Mesendoderm (in vitro differentiated cells): Measurements from ENCODE around the gene KRTAP10-3.
"Not testable (repeated sequence)": the region's sequence is repeated elsewhere in the genome, so short reads cannot be mapped to it uniquely, and the experiment has no call there.

Experiments
- DNase-seq: peaks from one replicate; pipeline ENCODE4 v3.0.0; 2013
- H2AK5ac ChIP-seq: 2 replicates; pipeline ENCODE4 v1.6.1; 2013; ENCODE audit warnings: low read length, inconsistent platforms
- H2BK120ac ChIP-seq: 2 replicates; pipeline ENCODE4 v1.6.1; 2013; ENCODE audit warnings: low read depth, mild to moderate bottlenecking, low read length, moderate library complexity, mixed read lengths
- H2BK15ac ChIP-seq: replicated peaks from 2 replicates; pipeline ENCODE4 v1.6.1; 2013; ENCODE audit warnings: low read depth, mild to moderate bottlenecking, moderate library complexity
- H2BK5ac ChIP-seq: 2 replicates; pipeline ENCODE4 v1.6.1; 2013; ENCODE audit warnings: low read length, inconsistent platforms
- H3K18ac ChIP-seq: 2 replicates; pipeline ENCODE4 v1.6.1; 2013; ENCODE audit warnings: mild to moderate bottlenecking, low read length, mixed read lengths
- H3K23ac ChIP-seq: one replicate; pipeline ENCODE4 v1.6.1; 2013; ENCODE audit warnings: low read length
- H3K27ac ChIP-seq: 2 replicates; pipeline ENCODE4 v1.5.1; 2013; ENCODE audit warnings: low read depth, mild to moderate bottlenecking, inconsistent platforms, low read length, moderate library complexity
- H3K27me3 ChIP-seq: 2 replicates; pipeline ENCODE4 v1.6.1; 2013; ENCODE audit warnings: low read length, control low read depth, mild to moderate bottlenecking, inconsistent platforms; ENCODE audit not compliant: insufficient read depth, poor library complexity
- H3K36me3 ChIP-seq: 2 replicates; pipeline ENCODE4 v1.6.1; 2013; ENCODE audit warnings: low read length, inconsistent platforms; ENCODE audit not compliant: control insufficient read depth, insufficient read depth
- H3K4ac ChIP-seq: one replicate; pipeline ENCODE4 v1.6.1; 2013; ENCODE audit warnings: low read depth, mild to moderate bottlenecking, low read length, moderate library complexity
- H3K4me1 ChIP-seq: 2 replicates; pipeline ENCODE4 v1.6.1; 2013; ENCODE audit warnings: low read depth, low read length, inconsistent platforms; ENCODE audit not compliant: control insufficient read depth
- H3K4me2 ChIP-seq: 2 replicates; pipeline ENCODE4 v1.6.1; 2013; ENCODE audit warnings: low read length
- H3K4me3 ChIP-seq: 2 replicates; pipeline ENCODE4 v1.5.1; 2013; ENCODE audit warnings: mild to moderate bottlenecking, low read length
- H3K56ac ChIP-seq: one replicate; pipeline ENCODE4 v1.6.1; 2013; ENCODE audit warnings: low read length
- H3K79me1 ChIP-seq: 2 replicates; pipeline ENCODE4 v1.6.1; 2013; ENCODE audit warnings: low read length, inconsistent platforms
- H3K79me2 ChIP-seq: 2 replicates; pipeline ENCODE4 v1.6.1; 2013; ENCODE audit warnings: mild to moderate bottlenecking, low read length; ENCODE audit not compliant: control insufficient read depth, insufficient read depth
- H3K9ac ChIP-seq: 2 replicates; pipeline ENCODE4 v1.6.1; 2013; ENCODE audit warnings: low read length, inconsistent platforms
- H4K5ac ChIP-seq: one replicate; pipeline ENCODE4 v1.6.1; 2013; ENCODE audit warnings: low read length
- H4K8ac ChIP-seq: one replicate; pipeline ENCODE4 v1.6.1; 2013; ENCODE audit warnings: low read depth, mild to moderate bottlenecking, control low read depth, low read length, moderate library complexity
- WGBS: extraction: QIAGEN DNeasy Blood & Tissue Kit; methylation state at CpG from one replicate; pipeline ENCODE4 v1.1.7; 2013; ENCODE audit warnings: low lambda C conversion rate, missing lambda C conversion rate; ENCODE audit not compliant: insufficient coverage; ENCODE audit errors: extremely low coverage; 5-methylcytosine and 5-hydroxymethylcytosine counted together

Gene KRTAP10-3

DNA sequence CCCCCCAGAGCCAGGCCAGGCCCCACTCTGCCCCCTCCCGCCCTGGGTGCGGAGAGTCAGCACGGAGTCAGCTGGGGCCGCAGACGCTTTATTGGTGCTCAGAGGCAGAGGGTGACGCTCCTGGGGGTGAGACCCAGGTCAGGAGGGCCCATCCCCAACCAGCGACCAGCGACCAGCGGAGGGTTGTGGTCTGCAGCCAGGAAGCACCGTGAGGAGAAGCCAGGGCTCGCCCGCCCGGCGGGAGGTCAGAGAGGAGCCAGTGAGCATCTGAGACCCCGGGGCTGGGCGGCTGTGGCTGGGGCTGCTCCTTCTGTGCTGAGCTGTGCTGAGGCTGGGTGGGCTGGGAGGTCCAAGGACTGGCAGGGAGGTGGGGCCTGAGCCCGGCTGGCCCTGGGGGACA is 8.3 kb downstream of the KRTAP10-3 start:
- not testable (repeated sequence) for H3K79me2 ChIP-seq, H3K27ac ChIP-seq, H3K4me1 ChIP-seq, H3K36me3 ChIP-seq, H3K18ac ChIP-seq, H4K8ac ChIP-seq, H3K27me3 ChIP-seq, H3K4me2 ChIP-seq, H4K5ac ChIP-seq, H3K79me1 ChIP-seq, H2AK5ac ChIP-seq, H3K4me3 ChIP-seq, H2BK120ac ChIP-seq, H2BK5ac ChIP-seq, H3K23ac ChIP-seq, H2BK15ac ChIP-seq, DNase-seq, H3K9ac ChIP-seq, H3K4ac ChIP-seq
- H3K56ac ChIP-seq: peak overlapping the region; percentile 34
- WGBS: no CpG with 5 or more reads among the region's 17 CpGs

DNA sequence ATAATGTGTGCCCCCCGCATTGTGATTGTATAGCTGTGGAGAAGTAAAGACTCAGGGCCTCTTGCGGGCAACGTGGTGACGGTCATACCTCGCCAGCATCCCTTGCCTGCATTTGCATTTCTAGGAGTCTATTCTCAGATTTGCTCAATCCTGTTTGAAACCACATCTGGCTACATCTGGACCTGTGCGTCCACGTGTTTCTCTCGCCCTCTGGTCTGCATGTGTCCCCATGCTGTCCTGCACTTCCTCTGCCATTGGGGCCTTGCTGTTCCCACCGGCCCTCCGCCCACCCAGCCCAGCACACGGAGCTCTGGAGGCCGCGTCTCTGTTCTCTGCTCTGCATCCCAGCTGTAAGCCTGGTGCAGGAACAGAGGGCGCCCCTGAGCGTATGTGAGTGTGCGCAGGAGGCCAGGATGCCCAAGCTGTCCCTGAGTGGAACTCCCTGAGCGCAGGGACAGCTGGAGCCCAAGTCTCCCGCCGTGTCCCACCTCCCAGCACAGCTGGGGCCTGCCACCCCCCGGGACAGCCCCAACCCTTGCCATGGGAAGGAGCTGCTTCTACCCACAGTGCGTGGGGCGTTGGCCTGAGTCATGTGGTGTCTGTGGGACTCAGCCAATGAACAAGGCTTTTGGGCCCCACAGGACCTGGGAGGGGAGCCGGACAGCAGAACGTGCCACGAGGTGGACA is 8.9 kb downstream of the KRTAP10-3 start:
- Histone ChIP-seq H3K4me2 (no peak overlapping the region), H3K18ac (peak overlapping the region; percentile 9), H3K79me1 (no peaks in the 10 kb centered on the region), H4K5ac (no peak overlapping the region), H3K27me3 (no peaks in the 10 kb centered on the region), H2BK15ac (no peak overlapping the region), H3K4me1 (peaks cover 9% of the 10 kb centered on the region), H3K9ac (no peak overlapping the region), H3K36me3 (no peaks in the 10 kb centered on the region), H2BK120ac (no peak overlapping the region), H3K79me2 (no peaks in the 10 kb centered on the region), H2AK5ac (peak overlapping the region; percentile 88), H3K4me3 (no peak overlapping the region), H3K27ac (no peak overlapping the region), H2BK5ac (peak overlapping the region; percentile 59), H3K4ac (no peak overlapping the region), H3K23ac (no peak overlapping the region), H3K56ac (peak overlapping the region; percentile 58), H4K8ac (no peak overlapping the region)
- WGBS: no CpG with 5 or more reads among the region's 25 CpGs
- no peak for DNase-seq

DNA sequence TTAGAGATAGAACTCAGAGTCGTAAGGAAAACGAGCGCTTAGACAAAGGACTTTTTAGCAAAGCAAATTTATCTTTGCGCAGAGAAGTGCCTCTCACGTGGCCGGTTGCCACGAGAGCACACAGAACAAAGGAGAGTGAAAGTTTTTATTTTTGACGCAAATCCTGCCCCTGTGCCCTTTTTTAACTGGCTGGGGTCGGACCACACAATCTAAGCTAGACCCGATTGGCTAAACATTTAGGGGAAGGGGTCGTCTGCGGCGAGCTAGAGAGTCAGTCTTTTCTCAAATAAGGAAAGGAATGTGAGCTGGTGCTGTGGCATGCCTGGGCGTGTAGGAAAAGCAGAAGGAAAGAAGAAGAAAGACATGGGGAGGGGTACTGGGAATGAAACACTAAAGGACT is 9.7 kb downstream of the KRTAP10-3 start:
- Histone ChIP-seq H3K18ac (peak overlapping the region; percentile 51), H4K8ac (no peak overlapping the region), H3K4me3 (no peak overlapping the region), H3K4me1 (peaks cover 9% of the 10 kb centered on the region), H3K27me3 (no peaks in the 10 kb centered on the region), H2AK5ac (peak overlapping the region; percentile 51), H3K79me2 (no peaks in the 10 kb centered on the region), H3K9ac (peak overlapping the region; percentile 27), H3K4ac (peak overlapping the region; percentile 58), H3K36me3 (no peaks in the 10 kb centered on the region), H2BK15ac (no peak overlapping the region), H4K5ac (no peak overlapping the region), H2BK5ac (peak overlapping the region; percentile 30), H3K23ac (no peak overlapping the region), H3K79me1 (no peaks in the 10 kb centered on the region), H3K56ac (peak overlapping the region; percentile 58), H3K27ac (peak overlapping the region; percentile 53), H2BK120ac (peak overlapping the region; percentile 52), H3K4me2 (no peak overlapping the region)
- no CpG with 5 or more reads among the region's 14 CpGs for WGBS
- peak; percentile 56 for DNase-seq

DNA sequence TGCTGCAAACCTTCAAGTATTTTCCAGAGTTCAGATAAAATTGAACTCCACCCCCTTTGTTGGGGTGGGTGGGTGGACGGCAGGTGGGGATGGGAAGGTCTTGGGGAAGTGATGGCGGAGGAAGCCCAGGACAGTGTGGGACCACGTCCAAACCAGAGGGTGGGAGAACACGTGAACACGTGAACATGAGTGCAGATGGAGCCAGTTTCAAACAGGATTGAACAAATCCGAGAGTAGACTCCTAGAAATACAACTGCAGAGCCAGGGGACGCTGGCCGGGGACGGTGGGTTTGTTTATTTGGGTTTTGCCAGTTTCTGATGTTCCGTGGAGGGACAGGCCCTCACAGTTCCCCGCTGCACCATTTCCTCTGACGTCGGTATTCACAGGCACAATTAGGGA is 10.2 kb downstream of the KRTAP10-3 start:
- Histone ChIP-seq H3K79me2 (no peaks in the 10 kb centered on the region), H3K36me3 (no peaks in the 10 kb centered on the region), H3K4me3 (no peak overlapping the region), H3K18ac (peak overlapping the region; percentile 51), H4K8ac (no peak overlapping the region), H3K4ac (peak overlapping the region; percentile 58), H2BK120ac (peak overlapping the region; percentile 52), H2BK15ac (no peak overlapping the region), H3K56ac (peak overlapping the region; percentile 58), H3K9ac (peak overlapping the region; percentile 27), H3K23ac (no peak overlapping the region), H2AK5ac (peak overlapping the region; percentile 51), H3K79me1 (no peaks in the 10 kb centered on the region), H2BK5ac (peak overlapping the region; percentile 30), H3K27ac (peak overlapping the region; percentile 53), H4K5ac (no peak overlapping the region), H3K4me1 (peaks cover 9% of the 10 kb centered on the region), H3K27me3 (no peaks in the 10 kb centered on the region), H3K4me2 (no peak overlapping the region)
- no CpG with 5 or more reads among the region's 13 CpGs for WGBS
- no peak for DNase-seq

DNA sequence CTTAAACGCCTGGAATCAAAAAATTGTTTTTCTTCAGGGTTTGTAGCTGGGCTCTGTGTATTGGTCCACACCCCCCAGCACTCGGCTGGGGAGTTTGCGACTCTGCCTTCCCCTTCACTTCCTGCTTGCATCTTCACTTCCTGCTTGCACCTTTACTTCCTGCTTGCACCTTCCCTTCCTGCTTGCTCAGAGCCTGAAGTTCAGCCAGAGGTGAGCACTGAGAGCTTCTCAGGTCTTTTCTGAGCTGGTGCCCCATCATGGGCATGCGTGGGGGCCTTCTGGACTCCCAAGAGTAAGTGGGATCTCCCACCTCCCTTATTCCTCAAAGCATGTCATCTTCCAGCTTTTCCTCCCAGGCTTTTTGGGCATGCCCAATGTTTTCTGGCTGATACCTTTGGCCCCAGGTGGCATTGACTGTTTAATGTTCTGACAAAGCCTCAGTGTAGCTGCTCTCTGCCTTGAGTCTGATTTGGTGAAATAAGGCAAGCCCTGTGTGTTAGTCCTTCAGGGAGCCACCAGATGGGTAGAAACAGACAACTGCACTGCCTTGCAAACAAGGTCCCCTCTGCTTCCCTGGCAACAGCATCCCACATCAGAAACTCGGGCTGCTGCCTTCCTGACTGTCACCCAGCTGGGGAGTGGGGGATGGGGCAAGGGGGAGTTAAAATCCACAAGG is 10.8 kb downstream of the KRTAP10-3 start:
- no peak overlapping the region for H3K4me2 ChIP-seq
- peak overlapping the region; percentile 46 for H3K4ac ChIP-seq
- no peak overlapping the region for H3K4me3 ChIP-seq
- H3K18ac ChIP-seq: no peak overlapping the region
- H2AK5ac ChIP-seq: no peak overlapping the region
- H2BK15ac ChIP-seq: no peak overlapping the region
- H4K5ac ChIP-seq: no peak overlapping the region
- WGBS: no CpG with 5 or more reads among the region's 5 CpGs
- H2BK5ac ChIP-seq: no peak overlapping the region
- peak; percentile 28 for DNase-seq
- no peak overlapping the region for H3K9ac ChIP-seq
- no peaks in the 10 kb centered on the region for H3K36me3 ChIP-seq
- H2BK120ac ChIP-seq: no peak overlapping the region
- no peak overlapping the region for H3K27ac ChIP-seq
- H3K27me3 ChIP-seq: no peaks in the 10 kb centered on the region
- H3K4me1 ChIP-seq: peaks cover 9% of the 10 kb centered on the region
- H3K79me2 ChIP-seq: no peaks in the 10 kb centered on the region
- no peak overlapping the region for H4K8ac ChIP-seq
- no peak overlapping the region for H3K56ac ChIP-seq
- no peak overlapping the region for H3K23ac ChIP-seq
- no peaks in the 10 kb centered on the region for H3K79me1 ChIP-seq
